H9 (cell line): ENCODE data around the gene FMOD. TPM values are rescaled to one million over a fixed set of nuclear protein-coding genes. Genes with fewer than 3 reads are reported as not detected.

Experiments
- DNase-seq: peaks from one replicate; pipeline ENCODE4 v3.0.0-alpha.2; 2017
- H2AFZ ChIP-seq: one replicate; pipeline ENCODE4 v1.6.1; 2013; ENCODE audit warnings: mild to moderate bottlenecking, low read length, control low read depth, moderate library complexity
- H2AK5ac ChIP-seq: 2 replicates; pipeline ENCODE4 v1.6.1; 2013; ENCODE audit warnings: low read length, control low read depth, mixed read lengths; ENCODE audit not compliant: insufficient read length
- H2BK120ac ChIP-seq: one replicate; pipeline ENCODE4 v1.6.1; 2013; ENCODE audit warnings: low read depth, mild to moderate bottlenecking, low read length, control low read depth, inconsistent platforms; ENCODE audit not compliant: poor library complexity, severe bottlenecking
- H2BK12ac ChIP-seq: 2 replicates; pipeline ENCODE4 v1.6.1; 2013; ENCODE audit warnings: low read length, control low read depth, mixed read lengths, low read depth; ENCODE audit not compliant: insufficient read length
- H2BK15ac ChIP-seq: 2 replicates; pipeline ENCODE4 v1.6.1; 2013; ENCODE audit warnings: low read depth, low read length, control low read depth
- H2BK20ac ChIP-seq: one replicate; pipeline ENCODE4 v1.6.1; 2013; ENCODE audit warnings: low read depth, mild to moderate bottlenecking, low read length, control low read depth, inconsistent platforms; ENCODE audit not compliant: poor library complexity, severe bottlenecking
- H2BK5ac ChIP-seq: 2 replicates; pipeline ENCODE4 v1.6.1; 2013; ENCODE audit warnings: low read length, control low read depth, mixed read lengths; ENCODE audit not compliant: insufficient read length
- H3K14ac ChIP-seq: 2 replicates; pipeline ENCODE4 v1.6.1; 2013; ENCODE audit warnings: low read length, control low read depth; ENCODE audit not compliant: insufficient read depth
- H3K18ac ChIP-seq: 2 replicates; pipeline ENCODE4 v1.6.1; 2013; ENCODE audit warnings: low read depth, mild to moderate bottlenecking, mixed read lengths, low read length, control low read depth; ENCODE audit not compliant: insufficient read length
- H3K23ac ChIP-seq: 2 replicates; pipeline ENCODE4 v1.6.1; 2013; ENCODE audit warnings: low read length, control low read depth, mixed read lengths, low read depth; ENCODE audit not compliant: insufficient read length
- H3K23me2 ChIP-seq: 2 replicates; pipeline ENCODE4 v1.6.1; 2013; ENCODE audit warnings: low read depth, mild to moderate bottlenecking, mixed read lengths, low read length, control low read depth; ENCODE audit not compliant: insufficient read length, poor library complexity, severe bottlenecking
- H3K27ac ChIP-seq: 2 replicates; pipeline ENCODE4 v1.5.1; 2013; ENCODE audit warnings: low read length, control low read depth, mixed read lengths, low read depth; ENCODE audit not compliant: insufficient read length
- H3K27me3 ChIP-seq: 2 replicates; pipeline ENCODE4 v1.6.1; 2013; ENCODE audit warnings: low read length, control low read depth, inconsistent platforms; ENCODE audit not compliant: insufficient read depth
- H3K4ac ChIP-seq: 2 replicates; pipeline ENCODE4 v1.6.1; 2013; ENCODE audit warnings: low read depth, mild to moderate bottlenecking, control low read depth, inconsistent platforms, low read length, moderate library complexity
- H3K4me1 ChIP-seq: 2 replicates; pipeline ENCODE4 v1.6.1; 2013; ENCODE audit warnings: low read length, control low read depth, inconsistent platforms; ENCODE audit not compliant: insufficient read depth
- H3K4me2 ChIP-seq: 2 replicates; pipeline ENCODE4 v1.6.1; 2013; ENCODE audit warnings: low read length, control low read depth, mixed read lengths; ENCODE audit not compliant: insufficient read length, insufficient read depth
- H3K56ac ChIP-seq: 2 replicates; pipeline ENCODE4 v1.6.1; 2013; ENCODE audit warnings: low read depth, mild to moderate bottlenecking, mixed read lengths, low read length, control low read depth; ENCODE audit not compliant: insufficient read length
- H3K79me1 ChIP-seq: 2 replicates; pipeline ENCODE4 v1.6.1; 2013; ENCODE audit warnings: low read depth, mild to moderate bottlenecking, moderate library complexity, low read length, control low read depth, inconsistent platforms; ENCODE audit not compliant: insufficient read depth, poor library complexity, severe bottlenecking
- H3K79me2 ChIP-seq: 2 replicates; pipeline ENCODE4 v1.6.1; 2013; ENCODE audit warnings: low read length, control low read depth, inconsistent platforms; ENCODE audit not compliant: insufficient read depth
- H3K9ac ChIP-seq: 2 replicates; pipeline ENCODE4 v1.6.1; 2013; ENCODE audit warnings: low read length, control low read depth, mixed read lengths; ENCODE audit not compliant: insufficient read length; ENCODE audit errors: extremely low read depth
- H3K9me3 ChIP-seq: one replicate; pipeline ENCODE4 v1.6.1; 2013; ENCODE audit warnings: low read depth, low read length, inconsistent platforms; ENCODE audit not compliant: control insufficient read depth
- H3T11ph ChIP-seq: one replicate; pipeline ENCODE4 v1.6.1; 2013; ENCODE audit warnings: mild to moderate bottlenecking, low read length, control low read depth, inconsistent platforms
- H4K20me1 ChIP-seq: one replicate; pipeline ENCODE4 v1.6.1; 2013; ENCODE audit not compliant: control insufficient read depth, insufficient read length, insufficient read depth
- H4K5ac ChIP-seq: 2 replicates; pipeline ENCODE4 v1.6.1; 2013; ENCODE audit warnings: low read depth, mild to moderate bottlenecking, mixed read lengths, low read length, control low read depth; ENCODE audit not compliant: insufficient read length
- H4K8ac ChIP-seq: replicated peaks from 2 replicates; pipeline ENCODE4 v1.6.1; 2013; ENCODE audit warnings: low read length, control low read depth, mixed read lengths, low read depth; ENCODE audit not compliant: insufficient read length
- H4K91ac ChIP-seq: 2 replicates; pipeline ENCODE4 v1.6.1; 2013; ENCODE audit warnings: low read depth, mild to moderate bottlenecking, moderate library complexity, mixed read lengths, low read length, control low read depth; ENCODE audit not compliant: insufficient read length
- H3K27ac Mint-ChIP-seq, 3 experiments: 2 replicates in 2 of 3; 3 replicates in 1 of 3; pipeline ENCODE4 v1.8.0; 2020 to 2021; ENCODE audit warnings: mixed read lengths in 3 of 3, mild to moderate bottlenecking in 1 of 3, moderate library complexity in 1 of 3
- H3K27me3 Mint-ChIP-seq: 2 replicates; pipeline ENCODE4 v1.8.0; 2021; ENCODE audit warnings: low read depth, mild to moderate bottlenecking, moderate library complexity, mixed read lengths
- H3K36me3 Mint-ChIP-seq, 3 experiments: 2 replicates in 2 of 3; 3 replicates in 1 of 3; pipeline ENCODE4 v1.8.0; 2020 to 2021; ENCODE audit warnings: low read depth in 3 of 3, mixed read lengths in 3 of 3; ENCODE audit not compliant: insufficient read depth in 1 of 3
- H3K4me1 Mint-ChIP-seq, 2 experiments: 2 replicates each; pipeline ENCODE4 v1.8.0; 2020; ENCODE audit warnings: mixed read lengths in 2 of 2
- H3K4me3 Mint-ChIP-seq, 2 experiments: 2 replicates in 1 of 2; 3 replicates in 1 of 2; pipeline ENCODE4 v1.8.0; 2020 to 2021; ENCODE audit warnings: mild to moderate bottlenecking in 2 of 2, mixed read lengths in 2 of 2, moderate library complexity in 1 of 2
- H3K9me3 Mint-ChIP-seq, 2 experiments: 2 replicates in 1 of 2; 3 replicates in 1 of 2; pipeline ENCODE4 v1.8.0; 2020; ENCODE audit warnings: mild to moderate bottlenecking in 2 of 2, mixed read lengths in 2 of 2, moderate library complexity in 1 of 2
- CTCF ChIP-seq: fragments of 200-600 bp; sonication (generic); conservative IDR thresholded peaks from 3 replicates; pipeline ENCODE4 v1.8.0; 2021; ENCODE audit warnings: antibody characterized with exemption, mild to moderate bottlenecking
- WGBS: extraction: QIAGEN DNeasy Blood & Tissue Kit; methylation state at CpG from one replicate; pipeline ENCODE4 v1.1.7; 2013; ENCODE audit warnings: missing lambda C conversion rate, low lambda C conversion rate, mixed read lengths; ENCODE audit not compliant: insufficient read length; ENCODE audit errors: extremely low coverage; 5-methylcytosine and 5-hydroxymethylcytosine counted together
- total RNA-seq: library from RNA; stranded (reverse); gene quantifications from 2 replicates; pipeline ENCODE4 v1.2.1, GENCODE V29; 2021

The FMOD gene
- total RNA-seq, 1 experiment from 2014 or later, result not detected

- Histone ChIP-seq H3K23me2 (no peaks in the 10 kb centered on the region), H3K23ac (no peak overlapping the region), H3K9me3 (no peaks in the 10 kb centered on the region), H2BK120ac (no peak overlapping the region), H3K27ac (no peak overlapping the region), H3K4me1 (no peaks in the 10 kb centered on the region), H2BK12ac (no peak overlapping the region), H2AK5ac (no peak overlapping the region), H4K91ac (no peak overlapping the region), H3K56ac (no peak overlapping the region), H3K4ac (no peak overlapping the region), H4K5ac (no peak overlapping the region), H2BK15ac (no peak overlapping the region), H4K20me1 (no peaks in the 10 kb centered on the region), H3T11ph (no peak overlapping the region), H3K9ac (no peak overlapping the region), H2AFZ (no peak overlapping the region), H2BK20ac (no peak overlapping the region), H3K79me2 (no peaks in the 10 kb centered on the region), H3K27me3 (no peaks in the 10 kb centered on the region), H3K14ac (no peak overlapping the region; the same call in 1 of the 2 replicates), H3K4me2 (no peak overlapping the region), H3K18ac (no peak overlapping the region), H4K8ac (no peak overlapping the region), H2BK5ac (no peak overlapping the region), H3K79me1 (no peaks in the 10 kb centered on the region)
- peaks cover 10% of the 10 kb centered on the region for H3K27me3 Mint-ChIP-seq
- peaks cover 3 to 5% of the 10 kb centered on the region in 2 experiments; a peak in 2 of 4 replicates for H3K4me1 Mint-ChIP-seq
- no peaks in the 10 kb centered on the region for H3K36me3 Mint-ChIP-seq
- DNase-seq, result no peak
- no peak overlapping the region for H3K27ac Mint-ChIP-seq
- H3K4me3 Mint-ChIP-seq, result no peak overlapping the region
- no CpG with 5 or more reads among the region's 3 CpGs for WGBS
- no peaks in the 10 kb centered on the region for H3K9me3 Mint-ChIP-seq
- TF ChIP-seq CTCF, result no peak
Observed at GRCh38 chr1:203371288-203371687, 20.4 kb upstream of the FMOD start.
